Activated B cell treated with CpG ODN at 0.5 μM for 24 hours (primary cell): ENCODE data around the gene COG5. TPM values are rescaled to one million over a fixed set of nuclear protein-coding genes. Genes with fewer than 3 reads are reported as not detected.
"Not testable (repeated sequence)": the region's sequence is repeated elsewhere in the genome, so short reads cannot be mapped to it uniquely, and the experiment has no call there.

Experiments used
- ATAC-seq: fragments of 200-7000 bp; cut with Tn5 transposase; one replicate; pipeline ENCODE4 v1.10.0; 2021; ENCODE audit warnings: low read depth, mild to moderate bottlenecking, moderate library complexity
- CTCF ChIA-PET: fragments of 350-600 bp; sonication (Branson Sonifier 250); formaldehyde crosslinking; loops from one replicate; lab custom pipeline; 2021; ENCODE audit warnings: antibody characterized with exemption; lab: Charles Lee
- POLR2A ChIA-PET: fragments of 350-600 bp; sonication (Branson Sonifier 250); formaldehyde crosslinking; loops from one replicate; lab custom pipeline; 2021; ENCODE audit warnings: antibody characterized with exemption; lab: Charles Lee
- DNase-seq: peaks from one replicate; pipeline ENCODE4 v3.0.0; 2022
- H3K27ac Mint-ChIP-seq: one replicate; pipeline ENCODE4 v1.8.0; 2020; ENCODE audit warnings: mixed read lengths
- H3K27me3 Mint-ChIP-seq: one replicate; pipeline ENCODE4 v1.8.0; 2021; ENCODE audit warnings: mixed read lengths
- H3K36me3 Mint-ChIP-seq: one replicate; pipeline ENCODE4 v1.8.0; 2021; ENCODE audit warnings: low read depth, mixed read lengths
- H3K4me1 Mint-ChIP-seq: one replicate; pipeline ENCODE4 v1.8.0; 2021; ENCODE audit warnings: mixed read lengths
- H3K4me3 Mint-ChIP-seq: one replicate; pipeline ENCODE4 v1.8.0; 2020; ENCODE audit warnings: mild to moderate bottlenecking, mixed read lengths
- H3K9me3 Mint-ChIP-seq: one replicate; pipeline ENCODE4 v1.8.0; 2020; ENCODE audit warnings: mixed read lengths
- intact Hi-C: fragments of 100-400 bp; cut with micrococcal nuclease; formaldehyde crosslinking; loops from one replicate; pipeline ENCODE4 v1.15.1; 2024
- total RNA-seq: library from RNA; stranded (reverse); gene quantifications from 2 replicates; pipeline ENCODE4 v1.2.3, GENCODE V29; 2022
- TF ChIP-seq, protein P1 (sequence below): fragments of 200-600 bp; IDR thresholded peaks from one replicate; pipeline ENCODE4 v1.8.0; 2022; ENCODE audit warnings: antibody characterized with exemption, mild to moderate bottlenecking

The COG5 gene
- total RNA-seq, 1 donor from 2014 or later: 47.0 TPM

DNA sequence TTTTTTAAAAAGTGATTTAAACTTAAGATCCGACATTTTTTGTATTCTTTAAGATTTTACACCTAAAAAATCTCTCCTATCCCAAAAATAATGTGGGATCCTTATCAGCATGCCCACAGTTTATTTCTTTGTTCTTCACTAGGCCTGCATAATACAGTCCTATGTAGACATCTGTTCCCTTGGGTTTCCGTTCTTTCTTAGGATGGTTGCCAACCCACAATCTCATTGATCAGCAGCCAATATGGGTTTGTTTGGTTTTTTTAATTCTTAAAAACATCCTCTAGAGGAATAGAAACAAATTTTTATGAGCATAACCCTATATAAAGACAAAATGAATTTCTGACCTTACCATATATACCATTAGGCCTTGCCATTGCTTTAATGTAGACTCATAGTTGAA lies 403.3 kb downstream of the COG5 start:
- DNase-seq (no peak), ATAC-seq (no peak)
- intact Hi-C loops: loop anchor here (10.0 kb wide), 1 partner anchor 1076 kb away; no protein-coding TSS in a partner anchor
- H3K27me3 Mint-ChIP-seq: peaks cover 5% of the 10 kb centered on the region
- no peak overlapping the region for H3K27ac Mint-ChIP-seq
- no peaks in the 10 kb centered on the region for H3K9me3 Mint-ChIP-seq
- TF ChIP-seq, protein P1, sequence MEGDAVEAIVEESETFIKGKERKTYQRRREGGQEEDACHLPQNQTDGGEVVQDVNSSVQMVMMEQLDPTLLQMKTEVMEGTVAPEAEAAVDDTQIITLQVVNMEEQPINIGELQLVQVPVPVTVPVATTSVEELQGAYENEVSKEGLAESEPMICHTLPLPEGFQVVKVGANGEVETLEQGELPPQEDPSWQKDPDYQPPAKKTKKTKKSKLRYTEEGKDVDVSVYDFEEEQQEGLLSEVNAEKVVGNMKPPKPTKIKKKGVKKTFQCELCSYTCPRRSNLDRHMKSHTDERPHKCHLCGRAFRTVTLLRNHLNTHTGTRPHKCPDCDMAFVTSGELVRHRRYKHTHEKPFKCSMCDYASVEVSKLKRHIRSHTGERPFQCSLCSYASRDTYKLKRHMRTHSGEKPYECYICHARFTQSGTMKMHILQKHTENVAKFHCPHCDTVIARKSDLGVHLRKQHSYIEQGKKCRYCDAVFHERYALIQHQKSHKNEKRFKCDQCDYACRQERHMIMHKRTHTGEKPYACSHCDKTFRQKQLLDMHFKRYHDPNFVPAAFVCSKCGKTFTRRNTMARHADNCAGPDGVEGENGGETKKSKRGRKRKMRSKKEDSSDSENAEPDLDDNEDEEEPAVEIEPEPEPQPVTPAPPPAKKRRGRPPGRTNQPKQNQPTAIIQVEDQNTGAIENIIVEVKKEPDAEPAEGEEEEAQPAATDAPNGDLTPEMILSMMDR: no peak
- H3K4me3 Mint-ChIP-seq: no peak overlapping the region
- ChIA-PET CTCF (no interaction called here), POLR2A (no interaction called here)
- no peaks in the 10 kb centered on the region for H3K4me1 Mint-ChIP-seq
- H3K36me3 Mint-ChIP-seq: no peaks in the 10 kb centered on the region

DNA sequence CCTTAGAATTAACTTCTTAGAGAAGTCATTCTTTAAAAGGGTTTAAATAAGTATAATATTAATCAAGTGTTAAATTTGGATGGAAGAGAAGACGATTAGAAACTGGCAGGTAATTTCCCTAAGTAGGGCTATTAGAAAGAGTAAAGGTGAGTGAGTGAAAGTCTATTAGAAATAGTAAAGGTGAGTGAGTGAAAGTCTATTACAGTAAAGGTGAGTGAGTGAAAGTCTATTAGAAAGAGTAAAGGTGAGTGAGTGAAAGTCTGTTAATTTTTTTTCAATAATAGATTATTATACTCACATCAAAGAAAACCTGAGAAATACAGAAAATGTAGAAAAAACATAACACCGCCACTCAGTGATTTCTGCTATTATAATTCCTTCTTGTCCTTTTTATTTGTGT lies 405.7 kb downstream of the COG5 start:
- Mint-ChIP-seq H3K4me3 (no peak overlapping the region), H3K36me3 (no peaks in the 10 kb centered on the region), H3K4me1 (no peaks in the 10 kb centered on the region), H3K9me3 (no peaks in the 10 kb centered on the region), H3K27ac (no peak overlapping the region), H3K27me3 (no peaks in the 10 kb centered on the region)
- TF ChIP-seq, protein P1: no peak
- no peak for DNase-seq
- intact Hi-C loops: no loop called here
- no peak for ATAC-seq
- CTCF ChIA-PET: no interaction called here
- POLR2A ChIA-PET: no interaction called here

DNA sequence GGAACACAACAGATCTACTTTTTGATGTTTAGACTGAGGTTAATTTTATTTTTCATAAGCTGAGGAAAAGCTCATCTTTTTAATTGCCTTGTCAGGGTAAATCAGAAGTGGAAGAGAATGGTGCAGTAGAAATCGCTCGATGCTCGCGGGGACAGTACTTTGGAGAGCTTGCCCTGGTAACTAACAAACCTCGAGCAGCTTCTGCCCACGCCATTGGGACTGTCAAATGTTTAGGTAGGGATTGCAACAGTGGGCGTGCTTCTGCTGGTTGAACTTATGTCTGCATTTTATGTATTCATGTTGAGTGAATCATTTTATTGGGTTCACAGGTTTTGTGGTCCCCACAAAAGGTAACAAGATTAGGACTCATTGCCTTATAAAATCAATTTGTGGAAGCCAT lies 406.6 kb downstream of the COG5 start:
- H3K9me3 Mint-ChIP-seq: no peaks in the 10 kb centered on the region
- no peak overlapping the region for H3K27ac Mint-ChIP-seq
- no peaks in the 10 kb centered on the region for H3K27me3 Mint-ChIP-seq
- intact Hi-C loops: no loop called here
- ChIA-PET CTCF (interaction anchor here (0.7 to 1.1 kb wide), 2 partner anchors 9 to 10 kb away, joined by 3 read pairs; no protein-coding TSS in a partner anchor), POLR2A (no interaction called here)
- ATAC-seq: no peak
- H3K4me3 Mint-ChIP-seq: no peak overlapping the region
- TF ChIP-seq, protein P1: no peak
- no peak for DNase-seq
- no peaks in the 10 kb centered on the region for H3K36me3 Mint-ChIP-seq
- no peaks in the 10 kb centered on the region for H3K4me1 Mint-ChIP-seq

DNA sequence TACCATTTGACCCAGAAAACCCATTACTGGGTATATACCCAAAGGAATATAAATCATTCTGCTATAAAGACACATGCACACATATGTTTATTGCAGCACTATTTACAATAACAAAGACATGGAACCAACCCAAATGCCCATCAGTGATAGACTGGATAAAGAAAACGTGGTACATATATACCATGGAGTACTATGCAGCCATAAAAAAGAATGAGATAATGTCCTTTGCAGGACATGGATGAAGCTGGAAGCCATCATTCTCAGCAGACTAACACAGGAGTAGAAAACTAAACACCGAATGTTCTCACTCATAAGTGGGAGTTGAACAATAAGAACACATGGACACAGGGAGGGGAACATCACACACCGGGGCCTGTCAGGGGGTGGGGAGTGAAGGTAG lies 408.0 kb downstream of the COG5 start:
- H3K4me1 Mint-ChIP-seq, CTCF ChIA-PET, H3K27ac Mint-ChIP-seq, H3K27me3 Mint-ChIP-seq, intact Hi-C loops, POLR2A ChIA-PET, H3K9me3 Mint-ChIP-seq, DNase-seq, ATAC-seq, H3K36me3 Mint-ChIP-seq, H3K4me3 Mint-ChIP-seq: not testable (repeated sequence)

DNA sequence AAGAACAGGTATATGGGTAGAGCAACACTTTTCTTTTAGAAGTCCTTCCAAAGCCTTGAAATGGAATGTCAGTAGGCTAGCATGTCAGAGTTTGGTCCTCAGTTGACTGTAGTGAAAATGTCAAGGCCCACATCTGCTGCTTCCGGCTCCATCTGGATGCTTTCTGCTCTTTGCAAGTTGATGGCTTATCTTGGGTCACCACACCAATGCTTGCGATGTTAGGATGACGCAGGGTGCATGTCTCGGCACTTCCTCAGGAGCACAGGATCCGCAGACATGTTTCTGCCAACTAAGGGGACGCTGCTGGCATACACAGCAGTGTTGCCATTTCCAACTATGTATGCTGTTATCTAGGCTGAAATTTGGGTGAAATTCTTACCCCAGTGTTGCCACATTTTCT lies 408.9 kb downstream of the COG5 start:
- TF ChIP-seq, protein P1: no peak
- H3K9me3 Mint-ChIP-seq: no peaks in the 10 kb centered on the region
- CTCF ChIA-PET: no interaction called here
- no peaks in the 10 kb centered on the region for H3K36me3 Mint-ChIP-seq
- no peak overlapping the region for H3K4me3 Mint-ChIP-seq
- intact Hi-C loops: loop anchor here (5.0 kb wide), 1 partner anchor 283 kb away; no protein-coding TSS in a partner anchor
- no peaks in the 10 kb centered on the region for H3K27me3 Mint-ChIP-seq
- H3K27ac Mint-ChIP-seq: no peak overlapping the region
- ATAC-seq: no peak
- peaks cover 2% of the 10 kb centered on the region for H3K4me1 Mint-ChIP-seq
- no peak for DNase-seq
- POLR2A ChIA-PET: no interaction called here

GRCh38 chr7:107152011-107152410 lies 411.7 kb downstream of the COG5 start:
- no peaks in the 10 kb centered on the region for H3K36me3 Mint-ChIP-seq
- TF ChIP-seq, protein P1: no peak
- intact Hi-C loops: loop anchor here (5.0 kb wide), 1 partner anchor 280 kb away; no protein-coding TSS in a partner anchor
- ChIA-PET POLR2A (interaction anchor here (6.5 kb wide), 1 partner anchor 17 kb away, joined by 32 read pairs; the partner anchor contains the start of gene HBP1), CTCF (interaction anchor here (1.1 to 7.5 kb wide), 5 partner anchors 10 to 364 kb away, joined by 3 to 166 read pairs (median 5); no protein-coding TSS in a partner anchor)
- H3K4me1 Mint-ChIP-seq: peaks cover 7% of the 10 kb centered on the region
- ATAC-seq (no peak), DNase-seq (no peak)
- no peaks in the 10 kb centered on the region for H3K27me3 Mint-ChIP-seq
- H3K9me3 Mint-ChIP-seq: no peaks in the 10 kb centered on the region
- no peak overlapping the region for H3K4me3 Mint-ChIP-seq
- H3K27ac Mint-ChIP-seq: no peak overlapping the region
